CD4-positive, alpha-beta T cell treated with Interleukin-2 at 100 ng/mL for 4 hours (primary cell): Measurements from ENCODE around the gene GOLGA6L9.
"Not testable (repeated sequence)": the region's sequence is repeated elsewhere in the genome, so short reads cannot be mapped to it uniquely, and the experiment has no call there.

ENCODE experiments used
- DNase-seq: peaks from one replicate; pipeline ENCODE4 v3.0.0-alpha.2; 2020; ENCODE audit warnings: low spot score

The GOLGA6L9 gene

GRCh38 chr15:82469381-82469780, 39.8 kb downstream of the GOLGA6L9 start:
- not testable (repeated sequence) for DNase-seq

GRCh38 chr15:82472269-82472982, 42.8 kb downstream of the GOLGA6L9 start:
- not testable (repeated sequence) for DNase-seq

GRCh38 chr15:82474596-82475325, 45.1 kb downstream of the GOLGA6L9 start:
- not testable (repeated sequence) for DNase-seq

- not testable (repeated sequence) for DNase-seq
These were observed 45.8 kb downstream of the GOLGA6L9 start for GRCh38 chr15:82475345-82475967.

- not testable (repeated sequence) for DNase-seq
These were observed 47.2 kb downstream of the GOLGA6L9 start for GRCh38 chr15:82476697-82477342.

DNA sequence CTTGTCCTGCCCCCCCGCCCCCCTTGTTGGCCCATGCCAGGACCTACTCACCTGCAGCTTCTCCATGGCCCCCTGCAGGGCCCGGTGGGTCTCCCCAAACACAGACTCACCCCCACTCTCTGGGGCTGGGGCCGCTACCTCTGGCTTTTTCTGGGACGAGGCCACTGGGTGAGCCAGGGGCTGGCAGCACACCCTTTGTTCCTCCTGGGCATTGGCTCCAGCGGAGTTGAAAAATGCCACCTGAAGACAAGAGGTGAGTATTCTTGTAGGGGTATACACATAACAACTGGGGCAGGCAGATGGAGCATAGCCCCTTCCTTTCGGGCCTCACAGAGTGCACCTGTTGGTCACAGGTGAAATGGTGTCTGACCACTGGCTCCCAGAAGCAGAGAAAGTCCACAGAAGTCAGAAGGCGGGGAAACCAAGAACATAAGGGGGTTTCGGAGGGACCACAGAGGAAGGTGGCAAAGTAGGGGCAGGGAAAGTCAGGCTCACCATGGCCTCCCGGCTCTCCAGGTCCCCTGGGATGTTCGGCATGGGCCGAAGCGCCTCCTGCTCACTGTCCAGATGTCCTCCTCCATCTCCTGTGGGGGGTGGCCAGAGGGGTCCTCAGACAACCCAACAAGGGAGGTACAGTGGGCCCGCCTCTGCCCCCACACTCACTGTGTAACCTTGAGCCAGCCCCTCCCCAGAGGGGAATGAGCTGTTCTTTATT, 47.9 kb downstream of the GOLGA6L9 start:
- DNase-seq = not testable (repeated sequence)
